GM19328 (cell line): Measurements from ENCODE around the gene C14orf119.

ENCODE experiments used
- ATAC-seq: cut with Tn5 transposase; IDR thresholded peaks from one replicate; pipeline ENCODE4 v1.9.1; 2021; ENCODE audit warnings: mild to moderate bottlenecking, moderate library complexity; ENCODE audit not compliant: unreplicated experiment

C14orf119 gene

GRCh38 chr14:23146351-23146910 lies 51.1 kb downstream of the C14orf119 start:
- no peak for ATAC-seq

GRCh38 chr14:23146980-23147379 lies 51.7 kb downstream of the C14orf119 start:
- ATAC-seq, result no peak

- no peak for ATAC-seq
Observed at GRCh38 chr14:23147676-23148075, 52.4 kb downstream of the C14orf119 start.

GRCh38 chr14:23148591-23149249 lies 53.4 kb downstream of the C14orf119 start:
- ATAC-seq, result no peak

- ATAC-seq, result no peak
Observed at GRCh38 chr14:23149745-23150144, 54.4 kb downstream of the C14orf119 start.
